NCI-H526 treated with DMSO at 0.1 percent for 48 hours (cell line): ENCODE measurements around the gene KLLN.
"Not testable (repeated sequence)": the region's sequence is repeated elsewhere in the genome, so short reads cannot be mapped to it uniquely, and the experiment has no call there.

ENCODE experiments used
- DNase-seq: peaks from one replicate; lab custom pipeline; 2025; lab: John Stamatoyannopoulos, UW

Gene KLLN, protein sequence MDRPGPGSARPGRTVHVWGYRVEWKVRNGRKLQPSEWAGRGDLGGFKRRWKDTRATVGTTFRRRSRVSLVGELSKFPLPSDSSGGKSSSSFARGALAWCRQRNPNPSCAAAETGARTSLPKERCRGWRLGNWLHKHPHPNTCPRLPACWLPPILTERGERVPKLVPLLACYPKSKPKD

DNA sequence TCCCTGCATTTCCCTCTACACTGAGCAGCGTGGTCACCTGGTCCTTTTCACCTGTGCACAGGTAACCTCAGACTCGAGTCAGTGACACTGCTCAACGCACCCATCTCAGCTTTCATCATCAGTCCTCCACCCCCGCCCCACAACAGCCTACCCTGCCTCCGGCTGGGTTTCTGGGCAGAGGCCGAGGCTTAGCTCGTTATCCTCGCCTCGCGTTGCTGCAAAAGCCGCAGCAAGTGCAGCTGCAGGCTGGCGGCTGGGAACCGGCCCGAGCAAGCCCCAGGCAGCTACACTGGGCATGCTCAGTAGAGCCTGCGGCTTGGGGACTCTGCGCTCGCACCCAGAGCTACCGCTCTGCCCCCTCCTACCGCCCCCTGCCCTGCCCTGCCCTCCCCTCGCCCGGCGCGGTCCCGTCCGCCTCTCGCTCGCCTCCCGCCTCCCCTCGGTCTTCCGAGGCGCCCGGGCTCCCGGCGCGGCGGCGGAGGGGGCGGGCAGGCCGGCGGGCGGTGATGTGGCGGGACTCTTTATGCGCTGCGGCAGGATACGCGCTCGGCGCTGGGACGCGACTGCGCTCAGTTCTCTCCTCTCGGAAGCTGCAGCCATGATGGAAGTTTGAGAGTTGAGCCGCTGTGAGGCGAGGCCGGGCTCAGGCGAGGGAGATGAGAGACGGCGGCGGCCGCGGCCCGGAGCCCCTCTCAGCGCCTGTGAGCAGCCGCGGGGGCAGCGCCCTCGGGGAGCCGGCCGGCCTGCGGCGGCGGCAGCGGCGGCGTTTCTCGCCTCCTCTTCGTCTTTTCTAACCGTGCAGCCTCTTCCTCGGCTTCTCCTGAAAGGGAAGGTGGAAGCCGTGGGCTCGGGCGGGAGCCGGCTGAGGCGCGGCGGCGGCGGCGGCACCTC lies at the start of gene KLLN, which contains the start of gene PTEN:
TSS of gene KLLN (minus strand) at position 481 of the 891 bp plus-strand sequence. CDS start 1,046 bp downstream, outside the sequence.
TSS of gene PTEN (plus strand) at position 573 of the 891 bp plus-strand sequence. CDS start 845 bp downstream, outside the sequence.
- peak; percentile 89 for DNase-seq

DNA sequence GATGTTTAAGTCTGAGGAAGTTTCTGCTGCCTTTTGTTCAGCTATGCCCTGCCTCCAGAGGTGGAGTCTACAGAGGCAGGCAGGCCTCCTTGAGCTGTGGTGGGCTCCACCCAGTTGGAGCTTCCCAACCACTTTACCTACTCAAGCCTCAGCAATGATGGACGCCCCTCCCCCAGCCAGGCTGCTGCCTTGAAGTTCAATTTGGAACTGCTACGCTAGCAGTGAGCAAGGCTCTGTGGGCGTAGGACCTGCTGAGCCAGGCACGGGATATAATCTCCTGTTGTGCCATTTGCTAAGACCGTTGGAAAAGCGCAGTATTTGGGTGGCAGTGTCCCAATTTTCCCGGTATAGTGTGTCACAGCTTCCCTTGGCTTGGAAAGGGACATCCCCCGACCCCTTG lies 40.1 kb upstream of the KLLN start:
- DNase-seq, result not testable (repeated sequence)

DNA sequence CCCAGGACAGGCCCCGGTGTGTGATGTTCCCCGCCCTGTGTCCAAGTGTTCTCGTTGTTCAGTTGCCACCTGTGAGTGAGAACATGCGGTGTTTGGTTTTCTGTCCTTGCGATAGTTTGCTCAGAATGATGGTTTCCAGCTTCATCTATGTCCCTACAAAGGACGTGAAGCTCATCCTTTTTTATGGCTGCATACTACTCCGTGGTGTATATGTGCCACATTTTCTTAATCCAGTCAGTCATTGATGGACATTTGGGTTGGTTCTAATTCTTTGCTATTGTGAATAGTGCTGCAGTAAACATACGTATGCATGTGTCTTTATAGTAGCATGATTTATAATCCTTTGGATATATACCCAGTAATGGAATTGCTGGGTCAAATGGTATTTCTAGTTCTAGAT lies 34.6 kb upstream of the KLLN start:
- not testable (repeated sequence) for DNase-seq

DNA sequence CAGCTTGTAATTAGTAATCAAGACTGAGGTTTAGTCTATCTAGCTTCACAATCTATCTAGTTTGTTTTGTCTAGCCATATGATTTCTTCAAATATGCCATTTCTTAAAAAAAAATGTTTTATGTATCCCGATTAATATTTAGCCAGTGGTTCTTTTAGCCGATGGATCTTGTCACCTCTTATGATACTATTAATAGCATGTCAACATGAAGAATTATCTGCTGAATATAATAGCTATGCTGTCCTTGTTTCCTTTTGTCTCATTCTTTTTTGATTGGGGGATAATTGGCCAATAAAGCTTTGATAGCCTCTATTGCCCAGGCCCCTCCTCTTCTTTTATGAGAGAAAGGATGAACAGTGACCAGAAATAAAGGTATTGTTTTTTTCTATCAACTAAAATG lies 32.9 kb upstream of the KLLN start:
- no peak for DNase-seq

DNA sequence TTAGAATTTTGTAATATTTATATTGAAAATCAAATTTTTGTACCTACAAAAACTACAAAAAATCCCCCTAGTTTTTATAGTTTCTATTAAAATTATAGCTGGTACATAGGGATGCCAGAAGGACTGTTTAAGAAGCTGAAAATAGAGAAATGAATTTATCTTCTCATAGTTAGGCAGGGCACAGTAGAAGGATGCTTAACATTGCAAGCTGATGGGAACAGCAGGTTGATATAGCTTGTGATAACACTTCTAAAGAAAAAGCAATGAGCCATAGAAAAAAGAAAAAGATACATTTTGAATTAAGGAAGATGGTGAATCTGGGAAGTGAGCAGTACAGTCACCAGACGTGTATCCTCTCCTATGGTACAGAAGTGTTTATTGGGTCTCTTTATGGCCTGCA lies 32.1 kb upstream of the KLLN start:
- DNase-seq, result no peak

DNA sequence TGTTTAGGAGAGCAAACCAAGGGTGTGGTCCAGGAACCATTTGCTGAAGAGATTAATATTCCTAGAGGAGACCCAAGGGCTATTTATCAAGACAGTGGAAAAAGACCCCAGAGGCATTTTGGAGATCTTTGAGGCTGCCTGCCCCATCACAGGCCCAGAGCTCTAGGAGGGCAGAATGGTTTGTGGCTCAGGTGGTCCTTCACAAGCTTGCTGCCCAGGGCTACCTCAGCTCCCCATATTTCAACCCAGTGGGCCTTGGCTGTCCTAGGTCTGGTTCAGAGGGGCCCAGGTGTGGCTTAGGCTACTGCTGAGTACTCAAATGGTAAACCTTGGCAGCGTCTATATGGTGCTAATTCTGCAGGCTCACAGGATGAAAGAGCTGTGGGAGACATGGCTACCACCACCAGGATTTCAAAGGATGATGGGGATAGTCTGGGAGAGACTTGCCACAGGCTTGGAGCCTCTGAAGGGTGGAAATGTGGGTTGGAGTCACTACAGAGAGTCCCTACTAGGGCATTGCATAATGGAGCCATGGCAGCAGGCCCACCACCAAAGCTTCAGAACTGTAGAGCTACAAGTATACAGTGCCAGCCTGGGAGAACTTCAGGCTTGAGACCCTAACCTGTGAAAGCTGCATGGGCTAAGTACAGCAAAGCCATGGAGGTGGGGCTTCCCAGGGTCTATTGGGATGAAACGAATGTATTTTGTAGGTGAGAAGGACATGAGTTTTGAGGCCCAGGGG lies 24.4 kb upstream of the KLLN start:
- DNase-seq, result no peak

DNA sequence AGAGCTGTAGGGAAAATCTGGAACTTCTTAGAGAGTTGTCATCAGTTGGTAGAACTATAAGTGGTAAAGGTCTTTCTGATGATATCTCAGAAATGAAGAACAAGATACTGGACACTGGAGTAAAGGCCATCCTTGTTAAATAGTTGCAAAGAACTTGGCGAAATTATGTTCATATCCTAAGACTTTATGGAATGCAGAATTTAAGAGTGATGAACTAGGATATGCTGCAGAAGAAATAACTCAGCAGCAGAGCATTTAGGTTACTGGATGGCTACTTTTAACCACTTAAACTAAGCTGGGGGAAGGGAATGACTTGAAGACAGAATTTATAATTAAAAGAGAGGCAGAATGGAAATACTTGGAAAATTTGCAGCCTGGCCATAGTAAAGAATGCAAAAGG lies 23.8 kb upstream of the KLLN start:
- DNase-seq, result no peak

DNA sequence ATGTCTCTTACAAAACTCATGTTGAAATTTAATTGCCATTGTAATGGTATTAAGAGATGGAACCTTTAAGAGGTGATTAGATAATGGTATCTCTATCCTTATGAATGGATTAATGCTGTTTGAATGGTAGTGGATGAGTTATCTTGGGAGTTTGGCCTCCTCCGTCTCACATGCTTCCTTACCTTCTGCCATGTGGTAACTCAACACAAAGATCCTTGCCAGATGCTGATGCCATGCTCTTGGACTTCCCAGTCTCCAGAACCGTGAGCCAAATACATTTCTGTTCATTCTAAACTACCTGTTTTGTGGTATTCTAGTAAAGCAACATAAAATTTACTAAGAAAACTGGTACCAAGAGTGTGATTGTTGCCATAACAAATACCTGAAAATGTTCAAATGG lies 23.3 kb upstream of the KLLN start:
- no peak for DNase-seq

DNA sequence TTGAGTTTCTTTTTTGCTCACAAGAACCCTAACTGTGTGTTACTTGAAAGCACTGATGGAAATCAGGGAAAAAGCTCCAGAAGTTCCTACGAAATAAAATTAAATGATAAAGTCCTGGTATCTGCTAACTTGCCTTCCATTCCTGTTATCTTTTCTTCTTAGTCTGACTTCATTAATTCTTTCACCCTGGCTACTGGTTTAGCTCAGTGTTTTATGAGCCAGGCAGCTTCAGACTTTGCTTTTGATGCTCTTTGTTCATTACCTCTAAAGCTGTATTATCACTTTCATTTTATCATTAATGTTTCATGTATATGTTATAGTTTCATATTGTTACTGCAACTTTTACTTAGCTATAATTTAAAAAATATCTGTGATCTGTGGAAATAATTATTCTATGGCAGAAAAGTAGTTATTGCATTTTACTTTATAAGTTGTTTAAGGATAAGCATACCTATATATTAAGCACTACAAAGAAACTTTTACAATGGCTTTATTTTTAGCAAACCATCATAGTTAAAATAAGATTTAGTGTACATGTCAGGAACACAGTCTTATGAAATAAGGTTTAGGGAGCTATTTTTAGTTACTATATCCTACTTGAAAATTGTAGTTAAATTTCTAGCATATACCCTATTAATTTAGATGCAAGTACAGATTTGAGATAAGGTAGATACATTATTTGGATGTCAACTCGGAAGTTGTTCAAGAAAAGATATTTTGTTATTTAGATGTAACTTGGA lies 19.4 kb upstream of the KLLN start:
- DNase-seq, result no peak

DNA sequence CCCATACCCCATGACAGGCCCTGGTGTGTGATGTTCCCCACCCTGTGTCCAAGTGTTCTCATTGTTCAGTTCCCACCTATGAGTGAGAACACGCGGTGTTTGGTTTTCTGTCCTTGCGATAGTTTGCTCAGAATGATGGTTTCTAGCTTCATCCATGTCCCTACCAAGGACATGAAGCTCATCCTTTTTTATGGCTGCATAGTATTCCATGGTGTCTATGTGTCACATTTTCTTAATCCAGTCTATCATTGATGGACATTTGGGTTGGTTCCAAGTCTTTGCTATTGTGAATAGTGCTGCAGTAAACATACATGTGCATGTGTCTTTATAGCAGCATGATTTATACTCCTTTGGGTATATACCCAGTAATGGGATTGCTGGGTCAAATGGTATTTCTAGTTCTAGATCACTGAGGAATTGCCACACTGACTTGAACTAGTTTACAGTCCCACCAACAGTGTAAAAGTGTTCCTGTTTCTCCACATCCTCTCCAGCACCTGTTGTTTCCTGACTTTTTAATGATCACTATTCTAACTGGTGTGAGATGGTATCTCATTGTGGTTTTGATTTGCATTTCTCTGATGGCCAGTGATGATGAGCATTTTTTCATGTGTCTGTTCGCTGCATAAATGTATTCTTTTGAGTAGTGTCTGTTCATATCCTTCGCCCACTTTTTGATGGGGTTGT lies 18.2 kb upstream of the KLLN start:
- DNase-seq, result not testable (repeated sequence)

DNA sequence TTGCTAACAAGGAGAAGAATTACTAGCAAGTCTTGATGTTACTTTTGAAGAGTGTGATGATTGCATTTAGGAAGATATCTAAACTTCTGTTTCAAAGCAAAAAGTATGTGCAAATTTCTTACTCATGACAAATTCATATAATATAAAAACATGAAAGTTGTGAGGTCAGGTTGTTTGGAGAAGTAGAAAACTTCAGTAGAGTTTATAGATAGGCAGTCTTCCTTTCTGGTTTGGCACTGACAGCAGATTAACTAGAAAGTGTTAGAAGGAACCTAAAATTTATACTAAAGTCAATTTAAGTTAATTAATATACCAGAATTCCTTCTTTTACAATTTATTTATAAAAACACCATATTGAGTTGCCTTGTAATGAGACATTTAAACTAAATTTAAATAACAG lies 17.0 kb upstream of the KLLN start:
- no peak for DNase-seq

DNA sequence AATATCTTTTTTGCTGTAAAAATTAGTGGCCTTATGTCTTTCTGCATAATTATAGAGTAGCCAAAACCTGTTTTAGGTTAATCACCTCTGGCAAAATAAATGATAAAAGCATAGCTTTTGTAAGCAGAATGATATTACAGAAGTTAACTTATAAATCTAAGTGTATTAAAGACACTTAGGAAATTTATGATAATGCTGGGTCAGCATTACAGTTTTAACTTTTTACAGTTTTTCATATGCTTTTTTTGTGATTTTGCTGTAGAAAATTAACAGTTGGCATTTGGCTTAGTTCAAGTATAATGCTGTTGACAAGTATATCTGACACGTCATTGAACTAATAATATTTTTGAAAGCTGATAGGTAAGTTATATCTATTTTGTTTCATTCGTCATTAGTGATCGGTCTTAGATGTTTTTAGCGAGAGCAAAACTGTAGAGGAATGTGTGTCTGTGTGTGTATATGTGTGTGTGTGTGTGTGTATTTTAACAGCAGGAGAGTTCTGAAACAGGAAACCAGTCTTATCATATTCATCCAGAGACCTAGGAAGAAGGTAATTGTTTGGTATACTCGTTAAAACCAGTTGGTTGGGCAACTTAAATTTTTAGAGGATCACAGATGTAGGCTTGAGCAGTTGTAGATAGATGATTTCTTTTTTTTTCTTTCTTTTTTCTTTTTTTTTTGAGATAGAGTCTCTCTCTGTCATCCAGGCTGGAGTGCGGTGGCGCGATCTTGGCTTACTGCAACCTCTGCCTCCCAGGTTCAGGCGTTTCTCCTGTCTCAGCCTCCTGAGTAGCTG lies 15.5 kb upstream of the KLLN start:
- DNase-seq, result no peak

DNA sequence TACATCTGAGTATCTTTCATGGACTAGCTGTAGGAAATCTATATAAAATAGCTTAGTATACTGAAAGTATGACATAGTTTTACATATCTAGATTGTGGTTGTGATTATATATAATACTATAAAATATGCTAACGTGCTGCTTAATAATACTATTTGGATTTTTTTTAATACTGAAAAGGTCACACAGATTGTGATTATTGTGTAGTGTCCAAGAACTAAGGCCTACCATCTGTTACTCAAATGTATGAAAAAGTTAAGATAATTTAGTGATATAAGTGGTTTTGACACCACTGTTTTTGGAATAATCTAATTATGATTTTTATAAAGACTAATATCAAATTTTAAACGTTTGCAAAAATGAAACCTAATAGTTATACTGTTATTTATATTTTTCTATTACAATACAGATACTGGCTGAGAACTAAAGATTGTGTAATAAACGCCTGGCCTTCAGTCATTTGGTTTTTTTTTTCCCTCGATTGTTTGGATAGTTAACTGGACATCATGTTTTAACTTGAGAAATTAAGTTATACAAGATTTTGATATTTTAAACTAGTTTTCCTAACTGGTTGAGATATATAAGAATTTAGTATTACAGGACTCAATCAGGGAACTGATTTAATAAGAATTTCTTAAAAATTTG lies 12.7 kb upstream of the KLLN start:
- DNase-seq, result no peak

DNA sequence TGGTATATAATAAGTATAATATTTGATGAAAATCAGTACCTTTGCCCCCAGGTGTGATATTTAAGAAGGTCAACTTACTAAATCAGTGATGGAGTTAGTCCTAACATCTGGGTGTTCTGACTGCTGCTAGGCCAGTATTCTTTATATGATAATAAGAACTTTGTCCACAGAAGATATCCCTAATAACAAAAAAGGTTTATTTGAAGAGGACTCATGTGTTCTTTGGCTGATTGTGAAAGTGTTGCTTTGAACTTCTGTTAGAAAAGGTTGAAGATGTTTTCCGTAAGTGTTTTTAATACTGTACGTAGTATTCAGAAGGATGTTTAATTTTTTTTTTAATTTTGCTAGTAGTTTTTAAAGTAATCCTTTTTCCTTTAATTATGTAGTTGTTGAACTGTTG lies 10.3 kb upstream of the KLLN start:
- DNase-seq, result no peak

DNA sequence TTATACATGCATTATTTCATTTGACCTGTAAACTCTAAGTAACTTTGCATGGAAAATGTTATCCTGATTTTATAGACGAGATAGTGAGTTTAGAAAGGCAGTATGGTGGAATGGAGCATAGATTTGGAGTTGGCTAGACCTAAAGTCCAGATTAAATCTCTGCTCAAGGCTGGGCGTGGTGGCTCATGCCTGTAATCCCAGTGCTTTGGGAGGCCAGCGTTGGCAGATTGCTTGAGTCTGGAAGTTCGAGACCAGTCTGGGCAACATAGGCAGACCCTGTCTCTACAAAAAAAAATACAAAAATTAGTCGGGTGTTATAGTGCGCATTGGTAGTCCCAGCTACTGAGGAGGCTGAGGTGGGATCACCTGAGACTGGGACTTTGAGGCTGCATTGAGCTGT lies 9.5 kb upstream of the KLLN start:
- no peak for DNase-seq

DNA sequence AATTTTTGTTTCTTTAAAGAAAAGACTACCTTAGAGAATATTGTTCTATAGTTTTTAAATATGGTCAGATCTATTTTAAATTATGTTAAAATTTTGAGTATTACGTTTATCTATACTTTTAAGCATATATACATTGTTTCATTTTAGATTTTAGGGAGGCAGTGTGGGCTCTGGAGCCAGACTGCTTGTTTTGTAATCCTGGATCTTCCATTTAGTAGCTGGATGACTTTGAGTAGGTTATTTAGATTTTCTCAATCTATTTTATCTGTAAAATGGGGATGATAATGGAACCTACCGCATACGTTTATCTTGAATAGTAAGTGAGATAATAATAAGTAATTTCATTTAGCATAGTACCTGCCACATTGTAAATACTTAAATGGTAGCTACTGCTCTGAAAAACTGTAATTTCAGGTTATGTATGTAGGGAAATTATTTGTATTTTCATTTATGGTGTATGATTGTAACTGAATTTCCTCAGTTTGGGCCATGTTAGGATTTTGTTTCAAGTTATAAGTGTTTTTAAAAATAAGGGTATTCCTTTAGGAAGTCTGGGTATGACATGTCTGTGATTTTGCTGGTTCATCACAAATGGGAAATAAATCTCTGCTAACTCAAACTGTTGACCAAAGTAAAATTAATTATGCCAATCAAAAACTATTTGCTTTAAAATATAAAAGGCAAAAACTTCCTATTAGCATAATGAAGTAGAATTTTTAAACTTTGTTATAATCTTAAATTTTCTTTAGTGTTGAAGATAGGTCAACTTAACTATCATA lies 6.6 kb upstream of the KLLN start:
- no peak for DNase-seq

DNA sequence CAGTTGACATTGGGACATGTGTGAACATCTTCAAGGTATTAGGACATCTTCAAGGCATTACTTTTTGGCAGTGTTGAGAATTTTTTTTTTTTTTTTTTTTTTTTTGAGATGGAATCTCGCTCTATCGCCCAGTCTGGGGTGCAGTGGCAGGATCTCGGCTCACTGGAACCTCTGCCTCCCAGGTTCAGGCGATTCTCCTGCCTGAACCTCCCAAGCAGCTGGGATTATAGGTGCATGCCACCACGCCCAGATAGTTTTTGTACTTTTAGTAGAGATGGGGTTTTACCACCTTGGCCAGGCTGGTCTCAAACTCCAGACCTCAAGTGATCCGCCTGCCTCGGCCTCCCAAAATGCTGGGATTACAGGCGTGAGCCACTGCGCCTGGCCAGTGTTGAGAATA lies 5.8 kb upstream of the KLLN start:
- not testable (repeated sequence) for DNase-seq

DNA sequence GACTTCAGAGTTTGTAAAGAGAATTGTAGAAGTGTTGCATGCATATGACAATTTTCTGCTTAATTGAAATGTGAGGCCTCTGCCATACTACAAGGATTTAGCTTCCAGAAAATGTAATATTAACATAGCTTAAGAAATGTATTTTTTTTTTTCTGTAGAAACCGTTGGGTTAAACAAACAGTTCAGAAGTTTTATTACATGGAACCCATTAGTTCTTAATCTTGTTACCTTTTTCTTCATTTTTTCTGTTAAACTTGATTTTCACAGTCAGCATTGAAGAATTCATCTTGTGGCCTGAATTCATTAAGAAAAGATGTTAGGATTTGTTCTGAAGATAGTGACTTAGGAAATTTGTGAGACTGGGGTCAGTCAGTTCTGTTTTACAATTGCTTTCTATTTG lies 4.9 kb upstream of the KLLN start:
- DNase-seq, result no peak

DNA sequence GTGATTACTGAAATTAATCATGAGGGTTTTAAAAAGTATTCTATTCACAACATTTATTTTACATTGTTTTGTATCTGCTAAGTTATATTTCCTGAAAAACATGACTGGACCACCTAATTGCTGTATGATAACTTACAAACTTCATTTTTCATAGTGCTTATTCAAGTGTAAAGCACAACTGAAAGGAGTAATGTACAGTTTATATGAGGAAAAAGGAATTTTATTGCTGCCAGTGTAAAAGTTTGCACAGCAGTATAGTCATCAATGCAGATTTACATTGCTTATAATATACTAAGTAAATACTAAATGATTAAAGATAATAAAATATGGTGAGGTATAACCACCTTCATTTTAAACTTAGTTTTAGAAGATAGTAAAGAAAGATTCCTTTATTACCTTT lies 4.1 kb upstream of the KLLN start:
- no peak for DNase-seq
